VCaP (cell line): ENCODE measurements around the gene ATP1A2.

Experiments used
- H3K27ac ChIP-seq: fragments of 450-650 bp; 2 replicates; pipeline ENCODE4 v1.5.1; 2017
- CTCF ChIP-seq: fragments of 450-650 bp; conservative IDR thresholded peaks from 2 replicates; pipeline ENCODE4 v1.5.1; 2017; ENCODE audit warnings: mild to moderate bottlenecking, moderate library complexity

Gene ATP1A2

DNA sequence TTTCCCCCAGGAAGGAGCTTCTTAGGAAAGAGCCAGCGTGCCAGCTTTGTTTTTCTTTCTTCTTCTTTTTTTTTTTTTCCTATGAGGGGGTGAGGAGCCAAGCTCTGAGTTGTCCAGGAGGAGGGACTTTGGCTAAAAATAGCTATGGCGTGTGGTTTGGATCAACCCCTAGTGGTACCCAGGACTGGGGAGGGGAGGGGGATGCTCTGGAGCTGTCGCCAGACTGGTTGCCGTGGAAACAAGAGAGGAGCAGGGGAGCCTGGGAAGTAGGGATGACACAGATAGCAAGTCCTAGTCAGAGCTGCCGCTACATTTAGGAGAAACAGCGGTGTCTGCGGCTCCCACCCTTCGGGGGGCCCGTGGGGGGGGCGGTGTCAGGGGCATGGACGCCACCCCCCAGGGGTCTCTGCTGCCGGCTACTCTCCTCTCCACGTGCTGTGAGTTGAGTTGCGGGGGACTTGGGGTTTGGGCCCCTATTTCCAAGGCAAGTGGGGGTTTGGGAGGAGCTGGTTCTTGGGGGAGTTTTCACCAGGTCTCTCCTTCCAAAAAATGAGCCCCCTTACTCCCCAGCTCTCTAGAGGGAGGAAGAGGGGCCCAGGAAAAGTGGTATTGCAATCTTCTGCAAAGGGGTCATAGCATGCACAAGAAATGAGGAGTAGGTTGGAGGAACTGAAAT, 34.2 kb upstream of the ATP1A2 start, which contains the start of gene KCNJ9:
KCNJ9 (plus strand) TSS at position 278 of the 676 bp plus-strand sequence. CDS start 2,493 bp downstream, outside the sequence.
- H3K27ac ChIP-seq: no peak within 1 kb of the TSS
- TF ChIP-seq CTCF: no peak

- H3K27ac ChIP-seq: no peak overlapping the region
- TF ChIP-seq CTCF: no peak
Measured at GRCh38 chr1:160082487-160082886, 33.1 kb upstream of the ATP1A2 start.

DNA sequence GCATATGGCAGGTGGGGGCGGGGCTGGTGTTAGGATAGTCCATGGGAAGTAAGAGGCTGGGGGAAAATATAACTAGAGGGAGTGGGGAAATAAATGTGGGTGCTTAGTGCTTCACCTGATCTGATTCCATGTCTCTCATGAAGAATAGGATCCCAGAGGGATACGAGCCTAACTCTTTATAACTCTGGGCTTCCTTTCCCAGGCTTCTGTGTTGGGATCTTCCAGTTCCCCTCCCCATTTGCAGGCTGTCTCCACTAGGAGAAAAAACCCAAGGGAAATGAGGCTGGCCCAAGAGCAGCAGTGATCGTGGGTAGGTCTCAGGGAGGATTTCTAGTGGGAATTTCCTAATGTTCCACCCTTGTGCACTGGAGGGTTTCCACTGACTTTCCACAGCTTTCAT, 32.6 kb upstream of the ATP1A2 start:
- TF ChIP-seq CTCF: no peak
- no peak overlapping the region for H3K27ac ChIP-seq

DNA sequence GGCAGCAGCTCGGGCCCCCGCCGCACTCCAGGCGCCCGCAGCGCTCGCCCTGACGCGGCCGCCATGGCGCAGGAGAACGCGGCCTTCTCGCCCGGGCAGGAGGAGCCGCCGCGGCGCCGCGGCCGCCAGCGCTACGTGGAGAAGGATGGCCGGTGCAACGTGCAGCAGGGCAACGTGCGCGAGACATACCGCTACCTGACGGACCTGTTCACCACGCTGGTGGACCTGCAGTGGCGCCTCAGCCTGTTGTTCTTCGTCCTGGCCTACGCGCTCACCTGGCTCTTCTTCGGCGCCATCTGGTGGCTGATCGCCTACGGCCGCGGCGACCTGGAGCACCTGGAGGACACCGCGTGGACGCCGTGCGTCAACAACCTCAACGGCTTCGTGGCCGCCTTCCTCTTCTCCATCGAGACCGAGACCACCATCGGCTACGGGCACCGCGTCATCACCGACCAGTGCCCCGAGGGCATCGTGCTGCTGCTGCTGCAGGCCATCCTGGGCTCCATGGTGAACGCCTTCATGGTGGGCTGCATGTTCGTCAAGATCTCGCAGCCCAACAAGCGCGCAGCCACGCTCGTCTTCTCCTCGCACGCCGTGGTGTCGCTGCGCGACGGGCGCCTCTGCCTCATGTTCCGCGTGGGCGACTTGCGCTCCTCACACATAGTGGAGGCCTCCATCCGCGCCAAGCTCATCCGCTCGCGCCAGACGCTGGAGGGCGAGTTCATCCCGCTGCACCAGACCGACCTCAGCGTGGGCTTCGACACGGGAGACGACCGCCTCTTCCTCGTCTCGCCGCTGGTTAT, 31.4 kb upstream of the ATP1A2 start:
- no peak overlapping the region for H3K27ac ChIP-seq
- TF ChIP-seq CTCF: peak; percentile 46; the same call in 1 of the 2 replicates

DNA sequence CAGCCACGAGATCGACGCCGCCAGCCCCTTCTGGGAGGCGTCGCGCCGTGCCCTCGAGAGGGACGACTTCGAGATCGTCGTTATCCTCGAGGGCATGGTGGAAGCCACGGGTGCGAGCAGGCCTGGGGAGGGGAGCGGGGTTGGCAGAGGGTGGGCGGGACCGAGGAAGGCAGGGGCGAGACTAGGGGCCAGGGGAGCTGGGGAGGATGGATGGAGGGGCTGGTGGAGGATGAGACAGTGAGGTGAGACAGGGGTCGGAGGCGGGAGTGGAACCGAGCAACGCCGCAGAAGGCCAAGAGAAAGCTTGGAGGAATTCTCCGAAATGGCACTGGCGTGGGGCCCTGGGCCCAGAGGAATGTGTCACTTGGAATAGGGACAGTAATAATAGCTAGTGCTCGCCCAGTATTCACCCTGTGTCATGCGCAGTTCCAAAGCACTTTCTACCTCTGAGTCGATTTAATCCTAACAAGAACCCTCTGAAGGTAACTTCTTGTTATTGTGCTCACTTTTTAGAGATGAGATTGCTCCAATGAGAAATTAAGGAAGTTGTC, 30.7 kb upstream of the ATP1A2 start:
- TF ChIP-seq CTCF: no peak
- H3K27ac ChIP-seq: no peak overlapping the region

DNA sequence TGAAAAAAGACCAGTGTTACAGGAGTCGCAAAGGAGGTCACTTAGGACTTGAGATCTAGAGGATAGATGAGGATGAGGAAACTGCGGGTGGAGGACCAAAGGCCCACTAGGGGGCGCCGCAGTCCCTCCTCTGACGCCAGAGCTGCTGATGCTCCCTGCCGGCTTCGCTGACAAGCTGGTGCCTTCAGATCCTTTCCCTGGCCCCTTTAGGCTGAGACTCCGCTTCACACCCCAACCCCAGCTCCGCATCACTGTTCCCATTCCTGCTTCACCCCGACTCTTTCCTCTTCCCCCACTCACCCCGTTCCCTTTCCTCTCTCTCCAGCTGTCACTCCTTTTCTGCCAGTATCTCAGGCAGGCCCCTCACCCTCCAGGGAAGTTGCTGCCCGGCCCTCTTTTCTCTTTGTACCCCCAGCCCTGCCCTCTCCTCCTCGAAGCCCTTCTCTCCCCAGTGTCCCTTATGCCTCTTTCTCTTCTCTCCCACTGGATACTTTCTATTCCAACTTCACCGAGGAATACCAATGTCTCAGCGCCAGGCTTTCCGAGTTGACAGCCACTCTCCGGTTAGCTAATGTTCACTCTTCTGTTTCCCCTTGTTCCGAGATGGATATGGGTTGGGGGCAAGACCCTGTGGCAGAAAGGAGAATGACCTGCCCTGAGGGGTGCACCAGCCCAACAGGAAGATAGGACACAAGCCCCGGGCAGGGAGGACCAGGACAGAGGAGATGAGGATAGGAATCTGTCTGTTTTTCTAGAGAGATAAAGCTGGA, 29.7 kb upstream of the ATP1A2 start:
- H3K27ac ChIP-seq: no peak overlapping the region
- TF ChIP-seq CTCF: peak; percentile 80

DNA sequence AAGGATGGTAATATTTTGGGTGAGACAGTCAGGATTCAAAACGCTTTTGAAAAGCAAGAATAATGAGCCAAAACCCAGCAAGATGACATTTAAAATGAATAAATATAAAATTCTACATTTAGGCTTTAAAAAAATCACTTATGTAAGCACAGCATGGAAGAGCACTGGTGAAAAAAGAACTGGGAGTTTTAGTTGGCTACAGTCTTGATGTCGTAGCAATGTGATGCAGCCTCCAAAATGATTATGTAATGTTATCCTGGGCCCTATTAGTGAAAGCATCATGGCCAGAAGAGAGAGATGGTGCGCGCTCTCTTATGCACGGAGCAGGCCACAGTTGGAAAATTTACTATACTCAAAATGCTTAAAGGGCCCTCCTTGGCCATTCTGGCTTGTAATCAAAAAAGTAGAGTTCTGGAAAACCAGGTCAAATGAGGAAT, 29.1 kb upstream of the ATP1A2 start:
- no peak for TF ChIP-seq CTCF
- no peak overlapping the region for H3K27ac ChIP-seq
